Esophagus muscularis mucosa (tissue), 4 donors: ENCODE data around the gene ELFN2. TPM values are rescaled to one million over a fixed set of nuclear protein-coding genes. Genes with fewer than 3 reads are reported as not detected.
"Not testable (repeated sequence)": the region's sequence is repeated elsewhere in the genome, so short reads cannot be mapped to it uniquely, and the experiment has no call there.

Source experiments
- DNase-seq: peaks from one replicate; pipeline ENCODE4 v3.0.0-alpha.2; 2017; ENCODE audit errors: extremely low spot score
- H3K27ac ChIP-seq, 4 donors: fragments of 200-600 bp; sonication (generic); replicated peaks in 1 of 4; 1 replicate in 3 of 4; 2 replicates in 1 of 4; pipeline ENCODE4 v1.5.1; 2016 to 2019; ENCODE audit warnings: mild to moderate bottlenecking in 1 of 4
- H3K27me3 ChIP-seq, 4 donors: fragments of 200-600 bp; sonication (generic); one replicate each; pipeline versions ENCODE4 v1.5.1 to v1.6.0; 2016 to 2019
- H3K36me3 ChIP-seq, 4 donors: fragments of 200-600 bp; sonication (generic); one replicate each; pipeline ENCODE4 v1.5.1; 2016 to 2019
- H3K4me1 ChIP-seq, 4 donors: fragments of 200-600 bp; sonication (generic); one replicate each; pipeline ENCODE4 v1.5.1; 2016 to 2019
- H3K4me3 ChIP-seq, 4 donors: fragments of 200-600 bp; sonication (generic); 1 replicate in 2 of 4; 2 replicates in 2 of 4; pipeline ENCODE4 v1.5.1; 2016 to 2019; ENCODE audit warnings: mild to moderate bottlenecking in 4 of 4, moderate library complexity in 1 of 4
- H3K9me3 ChIP-seq, 4 donors: fragments of 200-600 bp; sonication (generic); 1 replicate in 3 of 4; 2 replicates in 1 of 4; pipeline ENCODE4 v1.5.1; 2016 to 2019
- CTCF ChIP-seq, 3 experiments: fragments of 200-600 bp in 2 of 3; fragments of 450-650 bp in 1 of 3; sonication (generic) in 2 of 3; IDR thresholded peaks; one replicate each; pipeline ENCODE4 v1.5.1; 2017 to 2019; ENCODE audit warnings: antibody characterized with exemption in 3 of 3, mild to moderate bottlenecking in 2 of 3, moderate library complexity in 1 of 3
- EP300 ChIP-seq: sonication (generic); formaldehyde crosslinking; IDR thresholded peaks from one replicate; pipeline ENCODE4 v1.6.1; 2017; ENCODE audit warnings: antibody characterized with exemption
- POLR2A ChIP-seq: fragments of 450-650 bp; IDR thresholded peaks from one replicate; pipeline ENCODE4 v1.6.1; 2017; ENCODE audit warnings: antibody characterized with exemption, moderate library complexity, mild to moderate bottlenecking, low read depth
- POLR2AphosphoS5 ChIP-seq, 2 donors: sonication (generic); formaldehyde crosslinking; IDR thresholded peaks; one replicate each; pipeline ENCODE4 v1.6.1; 2017; ENCODE audit warnings: antibody characterized with exemption in 2 of 2
- WGBS: methylation state at CpG from one replicate; pipeline ENCODE4 v1.1.5; 2018; 5-methylcytosine and 5-hydroxymethylcytosine counted together
- intact Hi-C: fragments of 100-400 bp; cut with DNase I; formaldehyde crosslinking; loops from one replicate; pipeline ENCODE4 v1.15.1; 2023
- total RNA-seq, 4 donors: library from RNA; depleted of rRNA; stranded (reverse); fragments of >200 nt; gene quantifications; one replicate each; pipeline versions ENCODE4 v1.1.0 to v1.2.1, GENCODE V29; 2016

The ELFN2 gene
- total RNA-seq, 4 donors from 2014 or later = 0.17 TPM; not detected in 2

GRCh38 chr22:37331856-37332536, 95.3 kb downstream of the ELFN2 start:
- TF ChIP-seq CTCF (IDR thresholded peaks at IDR 0.05) (no peak), POLR2AphosphoS5 (IDR thresholded peaks at IDR 0.05) (no peak), POLR2A (no peak), EP300 (no peak)
- 70% methylated on average over 6 of the region's 9 CpGs for WGBS
- intact Hi-C loops = no loop called here
- H3K27me3 ChIP-seq = peaks cover 4 to 97% (median 40%) of the 10 kb centered on the region in 4 donors
- no peaks in the 10 kb centered on the region for H3K36me3 ChIP-seq
- peaks cover 0 to 15% (median 8%) of the 10 kb centered on the region in 4 donors for H3K4me1 ChIP-seq
- DNase-seq = no peak
- H3K9me3 ChIP-seq = no peaks in the 10 kb centered on the region
- no peak overlapping the region for H3K27ac ChIP-seq
- no peak overlapping the region for H3K4me3 ChIP-seq

- 78% methylated on average over 5 of the region's 7 CpGs for WGBS
Observed at GRCh38 chr22:37331034-37331428, 96.2 kb downstream of the ELFN2 start.

GRCh38 chr22:37330200-37331033, 96.9 kb downstream of the ELFN2 start:
- Histone ChIP-seq H3K27ac (no peak overlapping the region), H3K9me3 (no peaks in the 10 kb centered on the region), H3K27me3 (peaks cover 4 to 97% (median 45%) of the 10 kb centered on the region in 4 donors), H3K4me3 (no peak overlapping the region), H3K36me3 (no peaks in the 10 kb centered on the region), H3K4me1 (peaks cover 0 to 15% (median 8%) of the 10 kb centered on the region in 4 donors)
- intact Hi-C loops = no loop called here
- TF ChIP-seq CTCF (IDR thresholded peaks at IDR 0.05) = no peak
- no peak for TF ChIP-seq EP300
- no peak for TF ChIP-seq POLR2AphosphoS5 (IDR thresholded peaks at IDR 0.05)
- no peak for TF ChIP-seq POLR2A
- WGBS = 82% methylated on average over 3 of the region's 9 CpGs
- no peak for DNase-seq

More at GRCh38 chr22:37331034-37331428, 96.2 kb downstream of the ELFN2 start:
- intact Hi-C loops = no loop called here
- peaks cover 4 to 97% (median 44%) of the 10 kb centered on the region in 4 donors for H3K27me3 ChIP-seq
- H3K27ac ChIP-seq = no peak overlapping the region
- H3K4me1 ChIP-seq = peaks cover 0 to 15% (median 8%) of the 10 kb centered on the region in 4 donors
- TF ChIP-seq POLR2AphosphoS5 (IDR thresholded peaks at IDR 0.05) (no peak), CTCF (IDR thresholded peaks at IDR 0.05) (no peak), POLR2A (no peak), EP300 (no peak)
- no peak overlapping the region for H3K4me3 ChIP-seq
- H3K9me3 ChIP-seq = no peaks in the 10 kb centered on the region
- H3K36me3 ChIP-seq = no peaks in the 10 kb centered on the region
- DNase-seq = no peak

GRCh38 chr22:37329238-37330140, 97.8 kb downstream of the ELFN2 start:
- WGBS = 71% methylated on average over 13 of the region's 14 CpGs
- peaks cover 4 to 97% (median 46%) of the 10 kb centered on the region in 4 donors for H3K27me3 ChIP-seq
- no peak for TF ChIP-seq CTCF (IDR thresholded peaks at IDR 0.05)
- no peak for TF ChIP-seq POLR2A
- TF ChIP-seq POLR2AphosphoS5 (IDR thresholded peaks at IDR 0.05) = no peak
- TF ChIP-seq EP300 = no peak
- DNase-seq = no peak
- no peak overlapping the region for H3K27ac ChIP-seq
- H3K4me1 ChIP-seq = peaks cover 0 to 14% (median 5%) of the 10 kb centered on the region in 4 donors
- intact Hi-C loops = no loop called here
- H3K36me3 ChIP-seq = no peaks in the 10 kb centered on the region
- no peaks in the 10 kb centered on the region for H3K9me3 ChIP-seq
- no peak overlapping the region for H3K4me3 ChIP-seq

GRCh38 chr22:37328538-37329237, 98.6 kb downstream of the ELFN2 start:
- H3K36me3 ChIP-seq, DNase-seq, H3K4me3 ChIP-seq, H3K27ac ChIP-seq, H3K4me1 ChIP-seq, intact Hi-C loops, H3K9me3 ChIP-seq: not testable (repeated sequence)
- WGBS = 61% methylated on average over 4 of the region's 6 CpGs
- H3K27me3 ChIP-seq = peaks cover 4 to 97% (median 42%) of the 10 kb centered on the region in 4 donors
